HG02678 (cell line): Measurements from ENCODE around the gene MAPK10.
A peak's percentile ranks its signal among the peaks of the same experiment; 100 is the strongest.

Experiments used
- ATAC-seq: cut with Tn5 transposase; IDR thresholded peaks from one replicate; pipeline ENCODE4 v1.9.1; 2021; ENCODE audit warnings: mild to moderate bottlenecking, moderate library complexity; ENCODE audit not compliant: unreplicated experiment

MAPK10 gene

GRCh38 chr4:86359944-86360478, at the start of gene MAPK10:
Gene MAPK10, minus strand, starts transcription at chr4:86360053.
- peak; percentile 98 for ATAC-seq

- no peak for ATAC-seq
Observed at GRCh38 chr4:86403575-86403974, 43.7 kb upstream of the MAPK10 start.

- ATAC-seq = no peak
Observed at GRCh38 chr4:86401826-86402225, 42.0 kb upstream of the MAPK10 start.

GRCh38 chr4:86400216-86400615, 40.4 kb upstream of the MAPK10 start:
- no peak for ATAC-seq

- ATAC-seq = peak; percentile 66
Observed at GRCh38 chr4:86398187-86398586, 38.3 kb upstream of the MAPK10 start.

GRCh38 chr4:86393749-86394148, 33.9 kb upstream of the MAPK10 start:
- ATAC-seq = no peak

GRCh38 chr4:86389664-86390063, 29.8 kb upstream of the MAPK10 start:
- no peak for ATAC-seq

GRCh38 chr4:86388252-86388651, 28.4 kb upstream of the MAPK10 start:
- no peak for ATAC-seq

GRCh38 chr4:86386817-86387415, 27.1 kb upstream of the MAPK10 start:
- no peak for ATAC-seq

GRCh38 chr4:86386201-86386600, 26.3 kb upstream of the MAPK10 start:
- ATAC-seq = no peak

- ATAC-seq = no peak
Observed at GRCh38 chr4:86381431-86381830, 21.6 kb upstream of the MAPK10 start.

GRCh38 chr4:86380181-86380724, 20.4 kb upstream of the MAPK10 start:
- ATAC-seq = no peak

GRCh38 chr4:86376850-86377249, 17.0 kb upstream of the MAPK10 start:
- ATAC-seq = no peak

- ATAC-seq = no peak
Observed at GRCh38 chr4:86368433-86368832, 8.6 kb upstream of the MAPK10 start.

GRCh38 chr4:86367577-86367976, 7.7 kb upstream of the MAPK10 start:
- ATAC-seq = no peak

- ATAC-seq = no peak
Observed at GRCh38 chr4:86366920-86367319, 7.1 kb upstream of the MAPK10 start.

GRCh38 chr4:86362510-86362909, 2.7 kb upstream of the MAPK10 start:
- ATAC-seq = no peak

GRCh38 chr4:86358257-86358656, 1.6 kb downstream of the MAPK10 start:
- no peak for ATAC-seq

- ATAC-seq = no peak
Observed at GRCh38 chr4:86357608-86358007, 2.2 kb downstream of the MAPK10 start.

- no peak for ATAC-seq
Observed at GRCh38 chr4:86356425-86357210, 3.2 kb downstream of the MAPK10 start.

GRCh38 chr4:86354390-86354789, 5.5 kb downstream of the MAPK10 start:
- ATAC-seq = no peak

GRCh38 chr4:86346320-86346719, 13.5 kb downstream of the MAPK10 start:
- no peak for ATAC-seq
